ENCODE data around the gene KIF13A. TPM values are rescaled to one million over a fixed set of nuclear protein-coding genes. Genes with fewer than 3 reads are reported as not detected.

KIF13A gene
- total and polyA plus RNA-seq, 2 donors (not counting 3 experiments of a cell fraction or from before 2014, with no cell fraction given), result 24.9 to 65.8 TPM

DNA sequence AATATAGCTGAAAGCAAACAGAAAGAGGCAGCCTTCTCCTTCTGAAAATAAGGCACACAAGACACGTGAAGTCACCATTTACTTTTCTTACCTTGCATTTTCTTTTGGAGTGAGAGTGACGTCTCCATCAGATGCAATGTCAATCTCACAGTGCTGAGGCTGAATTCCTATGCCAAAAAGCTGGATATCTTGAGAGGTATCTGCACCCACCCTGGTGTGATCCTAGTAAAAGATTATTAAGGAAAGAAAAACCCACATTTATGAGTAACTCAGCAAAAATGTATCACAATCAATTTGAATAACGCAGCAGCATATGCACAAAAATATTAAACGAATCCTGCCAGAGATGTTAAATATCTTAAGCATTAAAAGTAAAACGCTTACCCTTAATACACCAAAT lies 159.3 kb downstream of the KIF13A start:
- Histone ChIP-seq H2AFZ (ENCODE audit: low read depth, low read length) (no peak overlapping the region), H3K36me3 (ENCODE audit: control insufficient read depth in 2 of 2, extremely low read depth in 1 of 2, insufficient read depth in 2 of 2, low read length in 2 of 2) (peaks cover 5 to 6% of the 10 kb centered on the region in 2 experiments), H3K79me2 (ENCODE audit: control insufficient read depth, insufficient read depth, low read length) (no peaks in the 10 kb centered on the region), H4K20me1 (replicated peaks; ENCODE audit: control insufficient read depth, extremely low read depth, insufficient read depth, low read length) (no peaks in the 10 kb centered on the region), H3K4me1 (ENCODE audit: control insufficient read depth, extremely low read depth, insufficient read depth, low read length) (peaks cover 23% of the 10 kb centered on the region), H3K9me3 (replicated peaks; ENCODE audit: control insufficient read depth, insufficient read depth, low read length) (no peaks in the 10 kb centered on the region), H3K9ac (replicated peaks; ENCODE audit: extremely low read depth, insufficient read depth, low read length) (no peak overlapping the region), H3K27ac (ENCODE audit: insufficient read depth, low read depth, low read length) (no peak overlapping the region), H3K4me3 (replicated peaks in 1 of 3; ENCODE audit: insufficient read depth in 1 of 3, low read depth in 1 of 3, low read length in 3 of 3) (no peak overlapping the region), H3K9me1 (replicated peaks; ENCODE audit: control insufficient read depth, extremely low read depth, insufficient read depth, low read length) (no peaks in the 10 kb centered on the region), H3K27me3 (ENCODE audit: control insufficient read depth in 2 of 2, insufficient read depth in 2 of 2, low read length in 2 of 2) (no peaks in the 10 kb centered on the region), H3K4me2 (ENCODE audit: insufficient read depth, low read length) (no peak overlapping the region)
- BruUV-seq (replicated peaks), result no TSS peak
- ChIA-PET POLR2A (no interaction called here), CTCF (interaction anchor here (1.5 kb wide), 1 partner anchor 10 kb away, joined by 4 read pairs; no protein-coding TSS in a partner anchor)
- no peak for TF ChIP-seq FOS (IDR thresholded peaks at IDR 0.05; ENCODE audit: borderline replicate concordance, insufficient read depth, low read length)
- no peak for TF ChIP-seq EZH2 (IDR thresholded peaks at IDR 0.05; ENCODE audit: borderline replicate concordance, low read depth, low read length, severe bottlenecking)
- TF ChIP-seq MYC (IDR thresholded peaks at IDR 0.05; ENCODE audit: low read depth, low read length), result no peak
- TF ChIP-seq, protein P1, sequence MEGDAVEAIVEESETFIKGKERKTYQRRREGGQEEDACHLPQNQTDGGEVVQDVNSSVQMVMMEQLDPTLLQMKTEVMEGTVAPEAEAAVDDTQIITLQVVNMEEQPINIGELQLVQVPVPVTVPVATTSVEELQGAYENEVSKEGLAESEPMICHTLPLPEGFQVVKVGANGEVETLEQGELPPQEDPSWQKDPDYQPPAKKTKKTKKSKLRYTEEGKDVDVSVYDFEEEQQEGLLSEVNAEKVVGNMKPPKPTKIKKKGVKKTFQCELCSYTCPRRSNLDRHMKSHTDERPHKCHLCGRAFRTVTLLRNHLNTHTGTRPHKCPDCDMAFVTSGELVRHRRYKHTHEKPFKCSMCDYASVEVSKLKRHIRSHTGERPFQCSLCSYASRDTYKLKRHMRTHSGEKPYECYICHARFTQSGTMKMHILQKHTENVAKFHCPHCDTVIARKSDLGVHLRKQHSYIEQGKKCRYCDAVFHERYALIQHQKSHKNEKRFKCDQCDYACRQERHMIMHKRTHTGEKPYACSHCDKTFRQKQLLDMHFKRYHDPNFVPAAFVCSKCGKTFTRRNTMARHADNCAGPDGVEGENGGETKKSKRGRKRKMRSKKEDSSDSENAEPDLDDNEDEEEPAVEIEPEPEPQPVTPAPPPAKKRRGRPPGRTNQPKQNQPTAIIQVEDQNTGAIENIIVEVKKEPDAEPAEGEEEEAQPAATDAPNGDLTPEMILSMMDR (IDR thresholded peaks at IDR 0.05; ENCODE audit: extremely low read depth in 1 of 2, insufficient read depth in 1 of 2, low read depth in 1 of 2, low read length in 2 of 2), result no peak
- TF ChIP-seq, protein P2, sequence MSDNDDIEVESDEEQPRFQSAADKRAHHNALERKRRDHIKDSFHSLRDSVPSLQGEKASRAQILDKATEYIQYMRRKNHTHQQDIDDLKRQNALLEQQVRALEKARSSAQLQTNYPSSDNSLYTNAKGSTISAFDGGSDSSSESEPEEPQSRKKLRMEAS (IDR thresholded peaks at IDR 0.05; ENCODE audit: insufficient read depth, insufficient read length), result no peak
- TF ChIP-seq POLR2A (IDR thresholded peaks at IDR 0.05; ENCODE audit: low read depth, low read length), result no peak
- TF ChIP-seq GATA2 (IDR thresholded peaks at IDR 0.05; ENCODE audit: insufficient read depth, insufficient read length, low read depth, low read length), result no peak
- TF ChIP-seq JUN (IDR thresholded peaks at IDR 0.05; ENCODE audit: borderline replicate concordance, insufficient read depth, insufficient read length, low read depth), result no peak
- TF ChIP-seq POLR2AphosphoS5 (IDR thresholded peaks at IDR 0.05; ENCODE audit: insufficient read depth, low read depth, low read length), result no peak
- no peak for FAIRE-seq
- intact Hi-C loops (cut with micrococcal nuclease) (no loop called here), dilution Hi-C loops (cut with MboI; ENCODE audit: extremely low pct_ligation_motif_present, low sequenced_read_pairs) (no loop called here)
- no peak for DNase-seq (ENCODE audit: low read depth, low spot score)

Data from endothelial cell of umbilical vein (primary cell).